SJSA1 (cell line): ENCODE results near the gene CCDC6. TPM values are rescaled to one million over a fixed set of nuclear protein-coding genes. Genes with fewer than 3 reads are reported as not detected.
"Not testable (repeated sequence)": the region's sequence is repeated elsewhere in the genome, so short reads cannot be mapped to it uniquely, and the experiment has no call there.

ENCODE experiments used
- DNase-seq, 2 experiments: peaks; one replicate each; pipeline ENCODE4 v3.0.0-alpha.2; 2015 to 2020; ENCODE audit warnings: low spot score in 2 of 2, low read depth in 1 of 2
- H3K27ac ChIP-seq: fragments of 250-450 bp; sonication (Bioruptor Pico); 2 replicates; pipeline ENCODE4 v1.5.1; 2020; ENCODE audit warnings: mild to moderate bottlenecking, moderate library complexity
- H3K27me3 ChIP-seq: fragments of 250-450 bp; sonication (Bioruptor Pico); replicated peaks from 2 replicates; pipeline ENCODE4 v1.5.1; 2020; ENCODE audit warnings: mild to moderate bottlenecking, moderate library complexity
- H3K36me3 ChIP-seq: fragments of 250-450 bp; sonication (Bioruptor Pico); 2 replicates; pipeline ENCODE4 v1.5.1; 2020; ENCODE audit warnings: mild to moderate bottlenecking
- H3K4me1 ChIP-seq: fragments of 250-450 bp; sonication (Bioruptor Pico); replicated peaks from 2 replicates; pipeline ENCODE4 v1.6.1; 2021; ENCODE audit warnings: mild to moderate bottlenecking
- H3K4me3 ChIP-seq: fragments of 250-450 bp; sonication (Bioruptor Pico); 2 replicates; pipeline ENCODE4 v1.5.1; 2020; ENCODE audit warnings: mild to moderate bottlenecking
- H3K9me3 ChIP-seq: fragments of 250-450 bp; sonication (Bioruptor Pico); replicated peaks from 2 replicates; pipeline ENCODE4 v1.5.1; 2020; ENCODE audit warnings: mild to moderate bottlenecking
- total RNA-seq: library from RNA; depleted of rRNA; stranded (reverse); fragments of >200 nt; shearing (Covaris generic); gene quantifications from 2 replicates; pipeline ENCODE4 v1.2.3, GENCODE V29; 2014; rRNA removed

Gene CCDC6
- total RNA-seq: 15.0 and 18.1 TPM in 2 replicates

GRCh38 chr10:59906417-59907202, at the start of gene CCDC6:
TSS of gene CCDC6 (minus strand) at chr10:59906556. CDS start at chr10:59906424, 132 bp downstream.
- no peaks in the 10 kb centered on the region for H3K9me3 ChIP-seq
- peaks cover 28% of the 10 kb centered on the region for H3K4me1 ChIP-seq
- peak within 1 kb of the TSS; percentile 43 for H3K27ac ChIP-seq
- H3K36me3 ChIP-seq: peaks cover 2% of the 10 kb centered on the region; the same call in 1 of the 2 replicates
- H3K27me3 ChIP-seq: no peaks in the 10 kb centered on the region
- H3K4me3 ChIP-seq: peak within 1 kb of the TSS; percentile 70
- peak; percentile 92 to 94 for DNase-seq

GRCh38 chr10:59954296-59954695, 47.9 kb upstream of the CCDC6 start:
- H3K4me1 ChIP-seq: no peaks in the 10 kb centered on the region
- no peaks in the 10 kb centered on the region for H3K27me3 ChIP-seq
- no peak overlapping the region for H3K4me3 ChIP-seq
- H3K27ac ChIP-seq: no peak overlapping the region
- no peaks in the 10 kb centered on the region for H3K36me3 ChIP-seq
- no peaks in the 10 kb centered on the region for H3K9me3 ChIP-seq
- no peak for DNase-seq

GRCh38 chr10:59953711-59954110, 47.4 kb upstream of the CCDC6 start:
- H3K27ac ChIP-seq, H3K4me3 ChIP-seq, H3K9me3 ChIP-seq, H3K4me1 ChIP-seq, H3K36me3 ChIP-seq, DNase-seq, H3K27me3 ChIP-seq: not testable (repeated sequence)

- H3K27me3 ChIP-seq: no peaks in the 10 kb centered on the region
These were observed 43.7 kb upstream of the CCDC6 start for GRCh38 chr10:59950105-59950504.

GRCh38 chr10:59949608-59950007, 43.3 kb upstream of the CCDC6 start:
- H3K4me1 ChIP-seq: no peaks in the 10 kb centered on the region
- H3K27ac ChIP-seq: no peak overlapping the region
- H3K4me3 ChIP-seq: no peak overlapping the region
- no peaks in the 10 kb centered on the region for H3K36me3 ChIP-seq
- H3K27me3 ChIP-seq: no peaks in the 10 kb centered on the region
- DNase-seq: no peak
- no peaks in the 10 kb centered on the region for H3K9me3 ChIP-seq

More at GRCh38 chr10:59950105-59950504, 43.7 kb upstream of the CCDC6 start:
- H3K36me3 ChIP-seq: no peaks in the 10 kb centered on the region
- H3K9me3 ChIP-seq: no peaks in the 10 kb centered on the region
- H3K4me1 ChIP-seq: no peaks in the 10 kb centered on the region
- no peak for DNase-seq
- no peak overlapping the region for H3K27ac ChIP-seq
- no peak overlapping the region for H3K4me3 ChIP-seq

GRCh38 chr10:59945991-59946390, 39.6 kb upstream of the CCDC6 start:
- no peak overlapping the region for H3K4me3 ChIP-seq
- no peak for DNase-seq
- no peaks in the 10 kb centered on the region for H3K27me3 ChIP-seq
- no peak overlapping the region for H3K27ac ChIP-seq
- no peaks in the 10 kb centered on the region for H3K36me3 ChIP-seq
- H3K9me3 ChIP-seq: no peaks in the 10 kb centered on the region
- H3K4me1 ChIP-seq: no peaks in the 10 kb centered on the region

GRCh38 chr10:59945590-59945989, 39.2 kb upstream of the CCDC6 start:
- no peak for DNase-seq
- Histone ChIP-seq H3K4me1 (no peaks in the 10 kb centered on the region), H3K4me3 (no peak overlapping the region), H3K36me3 (no peaks in the 10 kb centered on the region), H3K27me3 (no peaks in the 10 kb centered on the region), H3K27ac (no peak overlapping the region), H3K9me3 (no peaks in the 10 kb centered on the region)

GRCh38 chr10:59944339-59944935, 38.1 kb upstream of the CCDC6 start:
- no peaks in the 10 kb centered on the region for H3K36me3 ChIP-seq
- no peak overlapping the region for H3K27ac ChIP-seq
- DNase-seq: no peak
- H3K27me3 ChIP-seq: no peaks in the 10 kb centered on the region
- no peaks in the 10 kb centered on the region for H3K9me3 ChIP-seq
- H3K4me3 ChIP-seq: no peak overlapping the region
- H3K4me1 ChIP-seq: no peaks in the 10 kb centered on the region

- H3K27ac ChIP-seq: no peak overlapping the region
- no peaks in the 10 kb centered on the region for H3K36me3 ChIP-seq
- no peaks in the 10 kb centered on the region for H3K27me3 ChIP-seq
- DNase-seq: no peak
- H3K4me3 ChIP-seq: no peak overlapping the region
- no peaks in the 10 kb centered on the region for H3K4me1 ChIP-seq
- no peaks in the 10 kb centered on the region for H3K9me3 ChIP-seq
These were observed 36.2 kb upstream of the CCDC6 start for GRCh38 chr10:59942556-59942955.

GRCh38 chr10:59937720-59938119, 31.4 kb upstream of the CCDC6 start:
- Histone ChIP-seq H3K4me3 (no peak overlapping the region), H3K27me3 (no peaks in the 10 kb centered on the region), H3K4me1 (no peaks in the 10 kb centered on the region), H3K27ac (no peak overlapping the region), H3K36me3 (no peaks in the 10 kb centered on the region), H3K9me3 (no peaks in the 10 kb centered on the region)
- no peak for DNase-seq

GRCh38 chr10:59934701-59935100, 28.3 kb upstream of the CCDC6 start:
- no peak overlapping the region for H3K27ac ChIP-seq
- no peaks in the 10 kb centered on the region for H3K9me3 ChIP-seq
- H3K4me3 ChIP-seq: no peak overlapping the region

GRCh38 chr10:59930788-59931521, 24.6 kb upstream of the CCDC6 start:
- not testable (repeated sequence) for H3K27me3 ChIP-seq, H3K9me3 ChIP-seq, DNase-seq, H3K36me3 ChIP-seq, H3K27ac ChIP-seq, H3K4me3 ChIP-seq, H3K4me1 ChIP-seq

More at GRCh38 chr10:59934701-59935100, 28.3 kb upstream of the CCDC6 start:
- Histone ChIP-seq H3K4me1 (no peaks in the 10 kb centered on the region), H3K27me3 (no peaks in the 10 kb centered on the region), H3K36me3 (no peaks in the 10 kb centered on the region)
- no peak for DNase-seq

GRCh38 chr10:59926086-59926485, 19.7 kb upstream of the CCDC6 start:
- Histone ChIP-seq H3K4me1 (no peaks in the 10 kb centered on the region), H3K36me3 (no peaks in the 10 kb centered on the region), H3K27me3 (no peaks in the 10 kb centered on the region), H3K4me3 (no peak overlapping the region), H3K27ac (no peak overlapping the region), H3K9me3 (no peaks in the 10 kb centered on the region; the same call in 1 of the 2 replicates)
- DNase-seq: no peak

GRCh38 chr10:59922907-59923306, 16.6 kb upstream of the CCDC6 start:
- Histone ChIP-seq H3K4me1 (no peaks in the 10 kb centered on the region), H3K36me3 (no peaks in the 10 kb centered on the region), H3K27me3 (no peaks in the 10 kb centered on the region), H3K27ac (no peak overlapping the region), H3K4me3 (no peak overlapping the region), H3K9me3 (no peaks in the 10 kb centered on the region; the same call in 1 of the 2 replicates)
- DNase-seq: no peak
